Psoas muscle (tissue), 8 donors: ENCODE results near the gene ZGPAT. TPM values are rescaled to one million over a fixed set of nuclear protein-coding genes. Genes with fewer than 3 reads are reported as not detected.

Experiments
- ATAC-seq, 4 donors: fragments of 200-7000 bp; cut with Tn5 transposase; one replicate each; pipeline ENCODE4 v1.9.1; 2020; ENCODE audit warnings: moderate library complexity in 3 of 4, mild to moderate bottlenecking in 2 of 4
- DNase-seq, 2 donors: peaks; one replicate each; pipeline ENCODE4 v3.0.0-alpha.2; 2020
- H3K27ac ChIP-seq: fragments of 200-600 bp; one replicate; pipeline ENCODE4 v1.8.0; 2022
- H3K27me3 ChIP-seq, 3 donors: fragments of 200-600 bp in 1 of 3; one replicate each; pipeline versions ENCODE4 v1.6.1 to v1.8.0; 2013 to 2022; ENCODE audit warnings: low read length in 2 of 3, mild to moderate bottlenecking in 2 of 3, moderate library complexity in 1 of 3; ENCODE audit not compliant: insufficient read depth in 3 of 3
- H3K36me3 ChIP-seq, 2 donors: fragments of 200-600 bp in 1 of 2; one replicate each; pipeline versions ENCODE4 v1.6.1 to v1.8.0; 2013 to 2022; ENCODE audit warnings: low read depth in 1 of 2, mild to moderate bottlenecking in 1 of 2, moderate library complexity in 1 of 2; ENCODE audit not compliant: insufficient read depth in 1 of 2
- H3K4me1 ChIP-seq: fragments of 200-600 bp; one replicate; pipeline ENCODE4 v1.8.0; 2022
- H3K4me3 ChIP-seq: fragments of 200-600 bp; one replicate; pipeline ENCODE4 v1.8.0; 2022; ENCODE audit warnings: mild to moderate bottlenecking
- H3K9me3 ChIP-seq: fragments of 200-600 bp; one replicate; pipeline ENCODE4 v1.8.0; 2022
- WGBS, 3 donors: extraction: QIAGEN DNeasy Blood & Tissue Kit; methylation state at CpG; one replicate each; pipeline versions ENCODE4 v1.1.6 to v1.1.7; 2013; 5-methylcytosine and 5-hydroxymethylcytosine counted together
- intact Hi-C, 2 donors: fragments of 100-400 bp; cut with DNase I; formaldehyde crosslinking; loops; one replicate each; pipeline versions ENCODE4 v1.11.0 to v1.14.2; 2022
- polyA plus RNA-seq, 3 donors: library from polyadenylated mRNA; stranded (reverse); fragments of 200-250 nt; gene quantifications; one replicate each; pipeline ENCODE4 v1.2.3, GENCODE V29; 2013
- total RNA-seq, 4 donors: library from RNA; stranded (reverse); fragmentation: NEBNext Ultra II Directional in 2 of 4; extraction: Animal tissue kit (Norgen Biotek cat#: 25700) in 2 of 4; gene quantifications; one replicate each; pipeline versions ENCODE4 v1.2.1 to v1.2.4, GENCODE V29; 2021 to 2023
- TF ChIP-seq, protein P1 (sequence below): fragments of 200-600 bp; IDR thresholded peaks from one replicate; pipeline ENCODE4 v1.8.0; 2022; ENCODE audit warnings: antibody characterized with exemption
- donor health status: healthy with polysubstance abuse.
- donor health status: DM: no; HTN: no; CAD: no; lungs with moderate emphysema.
- donor health status: Bipolar disorder and iron deficiency.
- donor health status: healthy.
- donor health status: DM: yes; HTN: yes; CAD: no.
- donor health status: DM: no; HTN: no; CAD: no.
- donor health status: DM: no; HTN: no; CAD: no.
- donor health status: DM: yes; HTN: yes; CAD: no.

The ZGPAT gene
- total and polyA plus RNA-seq, 7 donors: 10.7 to 54.8 (median 18.2) TPM

- intact Hi-C loops: no loop called here
- Histone ChIP-seq H3K36me3 (peaks cover 0 to 45% of the 10 kb centered on the region in 2 donors), H3K4me1 (peaks cover 19% of the 10 kb centered on the region), H3K27ac (no peak overlapping the region), H3K27me3 (no peaks in the 10 kb centered on the region), H3K9me3 (no peaks in the 10 kb centered on the region), H3K4me3 (no peak overlapping the region)
- ATAC-seq: no peak
- TF ChIP-seq, protein P1, sequence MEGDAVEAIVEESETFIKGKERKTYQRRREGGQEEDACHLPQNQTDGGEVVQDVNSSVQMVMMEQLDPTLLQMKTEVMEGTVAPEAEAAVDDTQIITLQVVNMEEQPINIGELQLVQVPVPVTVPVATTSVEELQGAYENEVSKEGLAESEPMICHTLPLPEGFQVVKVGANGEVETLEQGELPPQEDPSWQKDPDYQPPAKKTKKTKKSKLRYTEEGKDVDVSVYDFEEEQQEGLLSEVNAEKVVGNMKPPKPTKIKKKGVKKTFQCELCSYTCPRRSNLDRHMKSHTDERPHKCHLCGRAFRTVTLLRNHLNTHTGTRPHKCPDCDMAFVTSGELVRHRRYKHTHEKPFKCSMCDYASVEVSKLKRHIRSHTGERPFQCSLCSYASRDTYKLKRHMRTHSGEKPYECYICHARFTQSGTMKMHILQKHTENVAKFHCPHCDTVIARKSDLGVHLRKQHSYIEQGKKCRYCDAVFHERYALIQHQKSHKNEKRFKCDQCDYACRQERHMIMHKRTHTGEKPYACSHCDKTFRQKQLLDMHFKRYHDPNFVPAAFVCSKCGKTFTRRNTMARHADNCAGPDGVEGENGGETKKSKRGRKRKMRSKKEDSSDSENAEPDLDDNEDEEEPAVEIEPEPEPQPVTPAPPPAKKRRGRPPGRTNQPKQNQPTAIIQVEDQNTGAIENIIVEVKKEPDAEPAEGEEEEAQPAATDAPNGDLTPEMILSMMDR: no peak
- DNase-seq: no peak
- 92 to 96% (median 96%) methylated on average over 13 of the region's 13 CpGs for WGBS, 3 donors
These were observed 27.4 kb upstream of the ZGPAT start for GRCh38 chr20:63680427-63680826.

- Histone ChIP-seq H3K4me3 (no peak overlapping the region), H3K27me3 (no peaks in the 10 kb centered on the region), H3K36me3 (peaks cover 0 to 39% of the 10 kb centered on the region in 2 donors), H3K4me1 (peaks cover 19% of the 10 kb centered on the region), H3K27ac (peak overlapping the region; percentile 81), H3K9me3 (no peaks in the 10 kb centered on the region)
- TF ChIP-seq, protein P1: no peak
- ATAC-seq (no peak), DNase-seq (no peak)
- intact Hi-C loops: no loop called here
- 82 to 90% (median 83%) methylated on average over 21 to 23 of the region's 23 CpGs for WGBS, 3 donors
These were observed 26.8 kb upstream of the ZGPAT start for GRCh38 chr20:63680857-63681608.

DNA sequence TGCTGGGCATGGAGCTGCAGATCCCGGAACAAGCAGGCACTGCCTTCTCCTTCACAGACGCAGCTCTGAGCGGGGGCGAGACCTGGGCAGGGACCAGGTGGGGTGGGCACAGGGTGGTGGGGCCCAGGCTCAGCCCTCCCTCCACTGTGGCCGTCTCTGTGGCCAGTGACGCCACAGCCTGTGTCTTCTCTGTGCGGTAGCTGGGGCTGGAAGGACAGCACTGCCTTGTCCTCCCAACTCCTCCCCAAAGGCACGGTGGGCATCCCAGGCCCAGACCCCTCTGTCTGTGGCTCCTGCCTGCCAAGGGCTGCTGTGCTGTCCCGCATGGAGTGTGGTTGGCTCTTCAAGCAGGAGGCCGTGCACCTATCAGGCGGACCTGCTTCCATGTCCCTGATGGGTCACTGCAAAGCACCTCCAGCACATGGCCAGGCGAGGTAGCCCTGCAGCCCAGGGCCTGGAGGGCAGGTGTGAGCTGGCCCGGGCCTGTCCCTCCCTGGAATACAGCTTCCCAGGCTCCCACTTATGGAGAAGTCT, 26.2 kb upstream of the ZGPAT start:
- TF ChIP-seq, protein P1: no peak
- 95 to 96% (median 96%) methylated on average over 13 of the region's 13 CpGs for WGBS, 3 donors
- no peak overlapping the region for H3K4me3 ChIP-seq
- H3K9me3 ChIP-seq: no peaks in the 10 kb centered on the region
- H3K36me3 ChIP-seq: peaks cover 0 to 33% of the 10 kb centered on the region in 2 donors
- peak in 1 of 4 donors; percentile 6 for ATAC-seq
- H3K27ac ChIP-seq: peak overlapping the region; percentile 81
- intact Hi-C loops: no loop called here
- H3K27me3 ChIP-seq: no peaks in the 10 kb centered on the region
- DNase-seq: no peak
- peaks cover 19% of the 10 kb centered on the region for H3K4me1 ChIP-seq

DNA sequence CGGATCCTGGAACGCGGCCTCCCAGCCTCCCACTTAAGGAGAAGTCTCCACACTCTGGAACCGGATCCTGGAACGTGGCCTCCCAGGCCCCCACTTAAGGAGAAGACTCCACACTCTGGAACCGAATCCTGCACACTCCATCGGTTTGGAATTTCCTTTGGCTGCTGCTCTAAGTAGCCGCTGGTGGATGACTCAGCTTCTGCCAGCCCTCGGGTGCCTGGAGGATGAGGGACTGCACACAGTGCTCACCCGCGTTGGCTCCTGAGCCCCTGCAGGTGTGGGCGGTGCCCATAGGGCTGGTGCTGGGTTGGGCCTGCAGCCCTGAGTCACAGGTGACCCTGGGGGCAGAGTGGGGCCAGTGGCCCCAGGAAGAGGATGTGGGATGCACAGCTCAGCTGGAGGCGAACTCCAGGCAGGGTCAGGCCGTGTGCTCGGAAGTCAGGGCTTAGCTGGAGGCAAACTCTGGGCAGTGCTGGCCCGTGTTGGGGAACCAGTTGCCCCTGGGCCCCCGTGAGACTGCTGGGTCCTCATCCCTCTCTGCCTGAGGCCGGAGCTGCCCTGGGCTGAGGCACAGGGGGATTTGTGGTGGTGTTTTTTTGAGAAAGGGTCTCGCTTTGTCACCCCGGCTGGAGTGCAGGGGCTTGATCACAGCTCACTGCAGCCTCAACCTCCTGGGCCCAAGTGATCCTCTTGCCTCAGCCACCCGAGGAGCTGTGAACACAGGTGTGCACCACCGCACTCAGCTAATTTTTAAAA, 25.3 kb upstream of the ZGPAT start:
- Histone ChIP-seq H3K9me3 (no peaks in the 10 kb centered on the region), H3K4me3 (no peak overlapping the region), H3K27me3 (no peaks in the 10 kb centered on the region), H3K27ac (peak overlapping the region; percentile 81), H3K4me1 (peaks cover 24% of the 10 kb centered on the region), H3K36me3 (peaks cover 0 to 25% of the 10 kb centered on the region in 2 donors)
- intact Hi-C loops: no loop called here
- peak; percentile 62 to 79 (median 78) for ATAC-seq
- 65 to 72% (median 68%) methylated on average over 22 of the region's 22 CpGs for WGBS, 3 donors
- TF ChIP-seq, protein P1: no peak
- DNase-seq: peak; percentile 80 to 87
